H9 (cell line): Measurements from ENCODE around the gene NSG1. TPM values are rescaled to one million over a fixed set of nuclear protein-coding genes. Genes with fewer than 3 reads are reported as not detected.

Experiments
- DNase-seq: peaks from one replicate; pipeline ENCODE4 v3.0.0-alpha.2; 2017
- H2AFZ ChIP-seq: one replicate; pipeline ENCODE4 v1.6.1; 2013; ENCODE audit warnings: mild to moderate bottlenecking, low read length, control low read depth, moderate library complexity
- H2AK5ac ChIP-seq: 2 replicates; pipeline ENCODE4 v1.6.1; 2013; ENCODE audit warnings: low read length, control low read depth, mixed read lengths; ENCODE audit not compliant: insufficient read length
- H2BK120ac ChIP-seq: one replicate; pipeline ENCODE4 v1.6.1; 2013; ENCODE audit warnings: low read depth, mild to moderate bottlenecking, low read length, control low read depth, inconsistent platforms; ENCODE audit not compliant: poor library complexity, severe bottlenecking
- H2BK12ac ChIP-seq: 2 replicates; pipeline ENCODE4 v1.6.1; 2013; ENCODE audit warnings: low read length, control low read depth, mixed read lengths, low read depth; ENCODE audit not compliant: insufficient read length
- H2BK15ac ChIP-seq: 2 replicates; pipeline ENCODE4 v1.6.1; 2013; ENCODE audit warnings: low read depth, low read length, control low read depth
- H2BK20ac ChIP-seq: one replicate; pipeline ENCODE4 v1.6.1; 2013; ENCODE audit warnings: low read depth, mild to moderate bottlenecking, low read length, control low read depth, inconsistent platforms; ENCODE audit not compliant: poor library complexity, severe bottlenecking
- H2BK5ac ChIP-seq: 2 replicates; pipeline ENCODE4 v1.6.1; 2013; ENCODE audit warnings: low read length, control low read depth, mixed read lengths; ENCODE audit not compliant: insufficient read length
- H3K14ac ChIP-seq: 2 replicates; pipeline ENCODE4 v1.6.1; 2013; ENCODE audit warnings: low read length, control low read depth; ENCODE audit not compliant: insufficient read depth
- H3K18ac ChIP-seq: 2 replicates; pipeline ENCODE4 v1.6.1; 2013; ENCODE audit warnings: low read depth, mild to moderate bottlenecking, mixed read lengths, low read length, control low read depth; ENCODE audit not compliant: insufficient read length
- H3K23ac ChIP-seq: 2 replicates; pipeline ENCODE4 v1.6.1; 2013; ENCODE audit warnings: low read length, control low read depth, mixed read lengths, low read depth; ENCODE audit not compliant: insufficient read length
- H3K23me2 ChIP-seq: 2 replicates; pipeline ENCODE4 v1.6.1; 2013; ENCODE audit warnings: low read depth, mild to moderate bottlenecking, mixed read lengths, low read length, control low read depth; ENCODE audit not compliant: insufficient read length, poor library complexity, severe bottlenecking
- H3K27ac ChIP-seq: 2 replicates; pipeline ENCODE4 v1.5.1; 2013; ENCODE audit warnings: low read length, control low read depth, mixed read lengths, low read depth; ENCODE audit not compliant: insufficient read length
- H3K27me3 ChIP-seq: 2 replicates; pipeline ENCODE4 v1.6.1; 2013; ENCODE audit warnings: low read length, control low read depth, inconsistent platforms; ENCODE audit not compliant: insufficient read depth
- H3K4ac ChIP-seq: 2 replicates; pipeline ENCODE4 v1.6.1; 2013; ENCODE audit warnings: low read depth, mild to moderate bottlenecking, control low read depth, inconsistent platforms, low read length, moderate library complexity
- H3K4me1 ChIP-seq: 2 replicates; pipeline ENCODE4 v1.6.1; 2013; ENCODE audit warnings: low read length, control low read depth, inconsistent platforms; ENCODE audit not compliant: insufficient read depth
- H3K4me2 ChIP-seq: 2 replicates; pipeline ENCODE4 v1.6.1; 2013; ENCODE audit warnings: low read length, control low read depth, mixed read lengths; ENCODE audit not compliant: insufficient read length, insufficient read depth
- H3K56ac ChIP-seq: 2 replicates; pipeline ENCODE4 v1.6.1; 2013; ENCODE audit warnings: low read depth, mild to moderate bottlenecking, mixed read lengths, low read length, control low read depth; ENCODE audit not compliant: insufficient read length
- H3K79me1 ChIP-seq: 2 replicates; pipeline ENCODE4 v1.6.1; 2013; ENCODE audit warnings: low read depth, mild to moderate bottlenecking, moderate library complexity, low read length, control low read depth, inconsistent platforms; ENCODE audit not compliant: insufficient read depth, poor library complexity, severe bottlenecking
- H3K79me2 ChIP-seq: 2 replicates; pipeline ENCODE4 v1.6.1; 2013; ENCODE audit warnings: low read length, control low read depth, inconsistent platforms; ENCODE audit not compliant: insufficient read depth
- H3K9ac ChIP-seq: 2 replicates; pipeline ENCODE4 v1.6.1; 2013; ENCODE audit warnings: low read length, control low read depth, mixed read lengths; ENCODE audit not compliant: insufficient read length; ENCODE audit errors: extremely low read depth
- H3K9me3 ChIP-seq: one replicate; pipeline ENCODE4 v1.6.1; 2013; ENCODE audit warnings: low read depth, low read length, inconsistent platforms; ENCODE audit not compliant: control insufficient read depth
- H3T11ph ChIP-seq: one replicate; pipeline ENCODE4 v1.6.1; 2013; ENCODE audit warnings: mild to moderate bottlenecking, low read length, control low read depth, inconsistent platforms
- H4K20me1 ChIP-seq: one replicate; pipeline ENCODE4 v1.6.1; 2013; ENCODE audit not compliant: control insufficient read depth, insufficient read length, insufficient read depth
- H4K5ac ChIP-seq: 2 replicates; pipeline ENCODE4 v1.6.1; 2013; ENCODE audit warnings: low read depth, mild to moderate bottlenecking, mixed read lengths, low read length, control low read depth; ENCODE audit not compliant: insufficient read length
- H4K8ac ChIP-seq: replicated peaks from 2 replicates; pipeline ENCODE4 v1.6.1; 2013; ENCODE audit warnings: low read length, control low read depth, mixed read lengths, low read depth; ENCODE audit not compliant: insufficient read length
- H4K91ac ChIP-seq: 2 replicates; pipeline ENCODE4 v1.6.1; 2013; ENCODE audit warnings: low read depth, mild to moderate bottlenecking, moderate library complexity, mixed read lengths, low read length, control low read depth; ENCODE audit not compliant: insufficient read length
- H3K27ac Mint-ChIP-seq, 3 experiments: 2 replicates in 2 of 3; 3 replicates in 1 of 3; pipeline ENCODE4 v1.8.0; 2020 to 2021; ENCODE audit warnings: mixed read lengths in 3 of 3, mild to moderate bottlenecking in 1 of 3, moderate library complexity in 1 of 3
- H3K27me3 Mint-ChIP-seq: 2 replicates; pipeline ENCODE4 v1.8.0; 2021; ENCODE audit warnings: low read depth, mild to moderate bottlenecking, moderate library complexity, mixed read lengths
- H3K36me3 Mint-ChIP-seq, 3 experiments: 2 replicates in 2 of 3; 3 replicates in 1 of 3; pipeline ENCODE4 v1.8.0; 2020 to 2021; ENCODE audit warnings: low read depth in 3 of 3, mixed read lengths in 3 of 3; ENCODE audit not compliant: insufficient read depth in 1 of 3
- H3K4me1 Mint-ChIP-seq, 2 experiments: 2 replicates each; pipeline ENCODE4 v1.8.0; 2020; ENCODE audit warnings: mixed read lengths in 2 of 2
- H3K4me3 Mint-ChIP-seq, 2 experiments: 2 replicates in 1 of 2; 3 replicates in 1 of 2; pipeline ENCODE4 v1.8.0; 2020 to 2021; ENCODE audit warnings: mild to moderate bottlenecking in 2 of 2, mixed read lengths in 2 of 2, moderate library complexity in 1 of 2
- H3K9me3 Mint-ChIP-seq, 2 experiments: 2 replicates in 1 of 2; 3 replicates in 1 of 2; pipeline ENCODE4 v1.8.0; 2020; ENCODE audit warnings: mild to moderate bottlenecking in 2 of 2, mixed read lengths in 2 of 2, moderate library complexity in 1 of 2
- CTCF ChIP-seq: fragments of 200-600 bp; sonication (generic); conservative IDR thresholded peaks from 3 replicates; pipeline ENCODE4 v1.8.0; 2021; ENCODE audit warnings: antibody characterized with exemption, mild to moderate bottlenecking
- WGBS: extraction: QIAGEN DNeasy Blood & Tissue Kit; methylation state at CpG from one replicate; pipeline ENCODE4 v1.1.7; 2013; ENCODE audit warnings: missing lambda C conversion rate, low lambda C conversion rate, mixed read lengths; ENCODE audit not compliant: insufficient read length; ENCODE audit errors: extremely low coverage; 5-methylcytosine and 5-hydroxymethylcytosine counted together
- total RNA-seq: library from RNA; stranded (reverse); gene quantifications from 2 replicates; pipeline ENCODE4 v1.2.1, GENCODE V29; 2021

NSG1 gene
- total RNA-seq, 1 experiment from 2014 or later, result 9.3 TPM

- Histone ChIP-seq H2BK5ac (no peak overlapping the region), H3K9me3 (no peaks in the 10 kb centered on the region), H3K4me1 (no peaks in the 10 kb centered on the region), H4K8ac (no peak overlapping the region), H3K18ac (no peak overlapping the region), H3K9ac (no peak overlapping the region), H4K5ac (no peak overlapping the region), H3K56ac (no peak overlapping the region), H3K4ac (no peak overlapping the region), H2BK15ac (no peak overlapping the region), H3K79me1 (no peaks in the 10 kb centered on the region), H3K79me2 (no peaks in the 10 kb centered on the region), H4K20me1 (no peaks in the 10 kb centered on the region), H2AK5ac (no peak overlapping the region), H4K91ac (no peak overlapping the region), H3K27me3 (no peaks in the 10 kb centered on the region), H3K23ac (no peak overlapping the region), H3K27ac (no peak overlapping the region), H2BK12ac (no peak overlapping the region), H3K23me2 (no peaks in the 10 kb centered on the region), H3T11ph (no peak overlapping the region), H2BK120ac (no peak overlapping the region), H2BK20ac (no peak overlapping the region), H3K4me2 (no peak overlapping the region), H2AFZ (no peak overlapping the region), H3K14ac (no peak overlapping the region)
- Mint-ChIP-seq H3K27me3 (peaks cover 29% of the 10 kb centered on the region), H3K4me3 (no peak overlapping the region), H3K4me1 (peaks cover 0 to 10% of the 10 kb centered on the region in 2 experiments; a peak in 3 of 4 replicates), H3K36me3 (no peaks in the 10 kb centered on the region), H3K27ac (0 out of 7 replicates have a peak overlapping the region, but pooled peaks of 1 of the 3 experiments have one; percentile 13), H3K9me3 (no peaks in the 10 kb centered on the region)
- no peak for TF ChIP-seq CTCF
- WGBS, result no CpG with 5 or more reads among the region's 5 CpGs
- DNase-seq, result no peak
Measured at GRCh38 chr4:4343038-4343437, 43.9 kb upstream of the NSG1 start.
